Hepatocyte (in vitro differentiated cells): ENCODE measurements around the gene COG7.
"Not testable (repeated sequence)": the region's sequence is repeated elsewhere in the genome, so short reads cannot be mapped to it uniquely, and the experiment has no call there.

Experiments
- EZH2 ChIP-seq: fragments of 200-600 bp; sonication (generic); IDR thresholded peaks from 2 replicates; pipeline ENCODE4 v1.6.1; 2016; ENCODE audit warnings: antibody characterized with exemption, mild to moderate bottlenecking, borderline replicate concordance
- TF ChIP-seq, protein P1 (sequence below): fragments of 200-600 bp; sonication (generic); IDR thresholded peaks from 2 replicates; pipeline ENCODE4 v1.5.1; 2016; ENCODE audit warnings: antibody characterized with exemption, mild to moderate bottlenecking; ENCODE audit not compliant: poor library complexity

GRCh38 chr16:23483492-23483891 lies 30.5 kb upstream of the COG7 start:
- TF ChIP-seq, protein P1, sequence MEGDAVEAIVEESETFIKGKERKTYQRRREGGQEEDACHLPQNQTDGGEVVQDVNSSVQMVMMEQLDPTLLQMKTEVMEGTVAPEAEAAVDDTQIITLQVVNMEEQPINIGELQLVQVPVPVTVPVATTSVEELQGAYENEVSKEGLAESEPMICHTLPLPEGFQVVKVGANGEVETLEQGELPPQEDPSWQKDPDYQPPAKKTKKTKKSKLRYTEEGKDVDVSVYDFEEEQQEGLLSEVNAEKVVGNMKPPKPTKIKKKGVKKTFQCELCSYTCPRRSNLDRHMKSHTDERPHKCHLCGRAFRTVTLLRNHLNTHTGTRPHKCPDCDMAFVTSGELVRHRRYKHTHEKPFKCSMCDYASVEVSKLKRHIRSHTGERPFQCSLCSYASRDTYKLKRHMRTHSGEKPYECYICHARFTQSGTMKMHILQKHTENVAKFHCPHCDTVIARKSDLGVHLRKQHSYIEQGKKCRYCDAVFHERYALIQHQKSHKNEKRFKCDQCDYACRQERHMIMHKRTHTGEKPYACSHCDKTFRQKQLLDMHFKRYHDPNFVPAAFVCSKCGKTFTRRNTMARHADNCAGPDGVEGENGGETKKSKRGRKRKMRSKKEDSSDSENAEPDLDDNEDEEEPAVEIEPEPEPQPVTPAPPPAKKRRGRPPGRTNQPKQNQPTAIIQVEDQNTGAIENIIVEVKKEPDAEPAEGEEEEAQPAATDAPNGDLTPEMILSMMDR, result not testable (repeated sequence)
- TF ChIP-seq EZH2, result not testable (repeated sequence)
